Endodermal cell (in vitro differentiated cells): Measurements from ENCODE around the gene CDH18. TPM values are rescaled to one million over a fixed set of nuclear protein-coding genes. Genes with fewer than 3 reads are reported as not detected.

Source experiments
- DNase-seq: peaks from one replicate; pipeline ENCODE4 v3.0.0-alpha.2; 2017
- H3K27ac ChIP-seq: 2 replicates; pipeline ENCODE4 v1.5.1; 2013; ENCODE audit warnings: mild to moderate bottlenecking, low read depth, low read length, moderate library complexity
- H3K27me3 ChIP-seq: 2 replicates; pipeline ENCODE4 v1.6.1; 2013; ENCODE audit warnings: mild to moderate bottlenecking, low read length, moderate library complexity; ENCODE audit not compliant: insufficient read depth, control insufficient read depth, poor library complexity, severe bottlenecking
- H3K36me3 ChIP-seq: 2 replicates; pipeline ENCODE4 v1.7.0; 2013; ENCODE audit warnings: mild to moderate bottlenecking, low read length, moderate library complexity; ENCODE audit not compliant: control insufficient read depth, insufficient read depth
- H3K4me1 ChIP-seq: one replicate; pipeline ENCODE4 v1.7.0; 2013; ENCODE audit warnings: low read length; ENCODE audit not compliant: control insufficient read depth, insufficient read depth
- H3K4me3 ChIP-seq: 2 replicates; pipeline ENCODE4 v1.5.1; 2013; ENCODE audit warnings: mild to moderate bottlenecking, low read length, moderate library complexity
- H3K9ac ChIP-seq: 2 replicates; pipeline ENCODE4 v1.6.1; 2013; ENCODE audit warnings: mild to moderate bottlenecking, low read length, moderate library complexity; ENCODE audit not compliant: poor library complexity, severe bottlenecking; ENCODE audit errors: extremely low read depth
- H3K9me3 ChIP-seq: 2 replicates; pipeline ENCODE4 v1.6.1; 2013; ENCODE audit warnings: mild to moderate bottlenecking, low read length, moderate library complexity; ENCODE audit not compliant: control insufficient read depth
- H3K27ac Mint-ChIP-seq: 2 replicates; pipeline ENCODE4 v1.8.0; 2020; ENCODE audit warnings: mixed read lengths
- H3K27me3 Mint-ChIP-seq: 2 replicates; pipeline ENCODE4 v1.8.0; 2021; ENCODE audit warnings: mild to moderate bottlenecking, mixed read lengths; ENCODE audit not compliant: insufficient read depth
- H3K36me3 Mint-ChIP-seq: 2 replicates; pipeline ENCODE4 v1.8.0; 2020; ENCODE audit warnings: low read depth, mixed read lengths
- H3K4me1 Mint-ChIP-seq: 2 replicates; pipeline ENCODE4 v1.8.0; 2020; ENCODE audit warnings: mixed read lengths
- H3K4me3 Mint-ChIP-seq: 2 replicates; pipeline ENCODE4 v1.8.0; 2020; ENCODE audit warnings: mild to moderate bottlenecking, moderate library complexity, mixed read lengths
- H3K9me3 Mint-ChIP-seq: 2 replicates; pipeline ENCODE4 v1.8.0; 2020; ENCODE audit warnings: mild to moderate bottlenecking, mixed read lengths
- CTCF ChIP-seq: fragments of 200-600 bp; sonication (generic); conservative IDR thresholded peaks from 2 replicates; pipeline ENCODE4 v1.5.0; 2021; ENCODE audit warnings: antibody characterized with exemption, mild to moderate bottlenecking
- WGBS, 2 experiments: methylation state at CpG; one replicate each; pipeline versions ENCODE4 v1.1.5 to v1.1.7; 2013; ENCODE audit warnings: missing lambda C conversion rate in 2 of 2, mixed read lengths in 1 of 2; ENCODE audit not compliant: insufficient coverage in 1 of 2, insufficient read length in 1 of 2; 5-methylcytosine and 5-hydroxymethylcytosine counted together
- total RNA-seq, 2 donors: library from RNA; stranded (reverse); fragmentation: NEBNext Ultra II Directional in 1 of 2; extraction: Animal tissue kit (Norgen Biotek cat#: 25700) in 1 of 2; gene quantifications; 2 replicates in 1 of 2; 3 replicates in 1 of 2; pipeline ENCODE4 v1.2.1, GENCODE V29; 2021

The CDH18 gene
- total RNA-seq, 2 donors from 2014 or later: 0.22 TPM; not detected in 1

GRCh38 chr5:19706776-19707175 lies 281.2 kb downstream of the CDH18 start:
- H3K9me3 ChIP-seq: peaks cover 8% of the 10 kb centered on the region
- H3K27ac ChIP-seq: no peak overlapping the region
- WGBS, 2 experiments: 82 to 90% methylated on average over 3 to 4 of the region's 4 CpGs
- Mint-ChIP-seq H3K27me3 (no peaks in the 10 kb centered on the region), H3K4me3 (no peak overlapping the region), H3K27ac (no peak overlapping the region), H3K36me3 (peaks cover 7% of the 10 kb centered on the region), H3K9me3 (peaks cover 51% of the 10 kb centered on the region), H3K4me1 (no peaks in the 10 kb centered on the region)
- H3K36me3 ChIP-seq: no peaks in the 10 kb centered on the region
- DNase-seq: no peak
- H3K27me3 ChIP-seq: no peaks in the 10 kb centered on the region
- no peak for TF ChIP-seq CTCF
- H3K4me1 ChIP-seq: no peaks in the 10 kb centered on the region
- no peak overlapping the region for H3K9ac ChIP-seq
- H3K4me3 ChIP-seq: no peak overlapping the region

- 90 to 100% methylated on average over 2 to 5 of the region's 5 CpGs for WGBS, 2 experiments
- H3K27me3 ChIP-seq: no peaks in the 10 kb centered on the region
- no peak for TF ChIP-seq CTCF
- H3K36me3 ChIP-seq: no peaks in the 10 kb centered on the region
- no peak overlapping the region for H3K27ac ChIP-seq
- Mint-ChIP-seq H3K36me3 (peaks cover 4% of the 10 kb centered on the region), H3K4me3 (no peak overlapping the region), H3K4me1 (no peaks in the 10 kb centered on the region), H3K9me3 (peaks cover 28% of the 10 kb centered on the region), H3K27me3 (no peaks in the 10 kb centered on the region), H3K27ac (no peak overlapping the region)
- H3K4me3 ChIP-seq: no peak overlapping the region
- DNase-seq: no peak
- H3K9me3 ChIP-seq: peaks cover 8% of the 10 kb centered on the region
- no peak overlapping the region for H3K9ac ChIP-seq
- no peaks in the 10 kb centered on the region for H3K4me1 ChIP-seq
These were observed 286.3 kb downstream of the CDH18 start for GRCh38 chr5:19701731-19702130.

GRCh38 chr5:19694949-19695611 lies 292.9 kb downstream of the CDH18 start:
- Histone ChIP-seq H3K27ac (no peak overlapping the region), H3K27me3 (no peaks in the 10 kb centered on the region), H3K9ac (no peak overlapping the region), H3K9me3 (no peaks in the 10 kb centered on the region), H3K36me3 (no peaks in the 10 kb centered on the region), H3K4me3 (no peak overlapping the region), H3K4me1 (no peaks in the 10 kb centered on the region)
- Mint-ChIP-seq H3K4me1 (no peaks in the 10 kb centered on the region), H3K36me3 (no peaks in the 10 kb centered on the region), H3K9me3 (no peaks in the 10 kb centered on the region), H3K4me3 (no peak overlapping the region), H3K27ac (no peak overlapping the region), H3K27me3 (no peaks in the 10 kb centered on the region)
- TF ChIP-seq CTCF: no peak
- 90% methylated on average over 2 to 4 of the region's 4 CpGs for WGBS, 2 experiments
- DNase-seq: no peak
